Hepatocyte (in vitro differentiated cells): ENCODE results near the gene CLEC2A.

Source experiments
- CTCF ChIP-seq: fragments of 200-600 bp; sonication (generic); IDR thresholded peaks from 2 replicates; pipeline ENCODE4 v1.5.1; 2016; ENCODE audit warnings: antibody characterized with exemption, mild to moderate bottlenecking; ENCODE audit not compliant: poor library complexity
- EZH2phosphoT487 ChIP-seq: fragments of 200-600 bp; sonication (generic); IDR thresholded peaks from one replicate; pipeline ENCODE4 v1.6.1; 2018; ENCODE audit warnings: antibody characterized with exemption, mild to moderate bottlenecking, low read depth, moderate library complexity; ENCODE audit not compliant: unreplicated experiment, severe bottlenecking

GRCh38 chr12:9906873-9907272, 25.3 kb downstream of the CLEC2A start:
- TF ChIP-seq CTCF = no peak
- TF ChIP-seq EZH2phosphoT487 = no peak
